ENCODE measurements around the gene ASIC3.

DNA sequence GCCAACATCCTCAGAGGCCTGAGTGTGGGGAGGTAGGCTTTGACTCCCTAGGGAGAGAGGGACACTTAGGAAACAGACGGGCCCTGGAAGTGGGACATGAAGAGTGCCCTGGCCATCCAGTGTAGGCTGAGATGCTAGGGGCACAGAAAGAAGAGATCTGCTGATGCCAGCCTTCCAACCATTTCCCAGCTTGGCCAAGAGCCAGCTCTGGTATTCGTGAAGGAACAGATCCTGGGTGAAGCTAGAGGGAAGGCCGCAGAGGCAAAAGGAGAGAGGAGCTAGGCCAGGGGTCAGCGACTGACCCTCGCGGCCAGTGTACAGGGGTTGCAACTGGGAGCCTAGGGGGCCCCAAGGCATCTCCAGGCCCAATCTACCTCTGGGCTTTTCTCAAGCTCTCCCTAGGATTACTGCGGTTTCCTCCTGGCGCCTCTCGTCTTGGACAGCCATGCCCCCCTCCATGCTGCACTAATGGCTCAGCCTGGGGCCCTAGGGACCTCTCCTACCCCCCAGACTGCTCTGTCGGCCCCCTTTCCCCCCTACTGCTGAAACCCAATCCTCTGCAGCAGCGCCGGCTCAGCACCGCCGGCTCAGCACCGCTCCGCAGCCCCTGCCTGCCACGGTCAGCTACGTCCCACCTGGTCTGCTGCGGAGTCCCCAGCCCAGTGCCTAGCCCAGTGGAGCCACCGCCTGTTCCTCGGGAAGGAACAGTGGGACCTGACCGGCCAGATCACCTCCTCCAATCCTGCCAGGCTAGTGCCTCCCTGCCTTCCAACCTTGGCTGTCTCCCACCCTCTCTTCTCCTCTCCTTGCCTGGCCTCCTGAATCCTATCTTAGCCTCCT is at the start of gene ASIC3:
- TF ChIP-seq, protein P1, sequence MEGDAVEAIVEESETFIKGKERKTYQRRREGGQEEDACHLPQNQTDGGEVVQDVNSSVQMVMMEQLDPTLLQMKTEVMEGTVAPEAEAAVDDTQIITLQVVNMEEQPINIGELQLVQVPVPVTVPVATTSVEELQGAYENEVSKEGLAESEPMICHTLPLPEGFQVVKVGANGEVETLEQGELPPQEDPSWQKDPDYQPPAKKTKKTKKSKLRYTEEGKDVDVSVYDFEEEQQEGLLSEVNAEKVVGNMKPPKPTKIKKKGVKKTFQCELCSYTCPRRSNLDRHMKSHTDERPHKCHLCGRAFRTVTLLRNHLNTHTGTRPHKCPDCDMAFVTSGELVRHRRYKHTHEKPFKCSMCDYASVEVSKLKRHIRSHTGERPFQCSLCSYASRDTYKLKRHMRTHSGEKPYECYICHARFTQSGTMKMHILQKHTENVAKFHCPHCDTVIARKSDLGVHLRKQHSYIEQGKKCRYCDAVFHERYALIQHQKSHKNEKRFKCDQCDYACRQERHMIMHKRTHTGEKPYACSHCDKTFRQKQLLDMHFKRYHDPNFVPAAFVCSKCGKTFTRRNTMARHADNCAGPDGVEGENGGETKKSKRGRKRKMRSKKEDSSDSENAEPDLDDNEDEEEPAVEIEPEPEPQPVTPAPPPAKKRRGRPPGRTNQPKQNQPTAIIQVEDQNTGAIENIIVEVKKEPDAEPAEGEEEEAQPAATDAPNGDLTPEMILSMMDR (optimal IDR thresholded peaks at IDR 0.05 in 1 of 3, IDR thresholded peaks at IDR 0.05 in 1 of 3, conservative IDR thresholded peaks at IDR 0.05 in 1 of 3; ENCODE audit: extremely low read depth in 1 of 3, insufficient read depth in 2 of 3, low read length in 3 of 3) = no peak
- no peak for TF ChIP-seq EZH2 (IDR thresholded peaks at IDR 0.05; ENCODE audit: low read length)
